Stromal cell of bone marrow (primary cell): Measurements from ENCODE around the gene TMBIM6.
A peak's percentile ranks its signal among the peaks of the same experiment; 100 is the strongest.
"Not testable (repeated sequence)": the region's sequence is repeated elsewhere in the genome, so short reads cannot be mapped to it uniquely, and the experiment has no call there.

Experiments used
- DNase-seq: peaks from one replicate; pipeline ENCODE4 v3.0.0-alpha.2; 2012; ENCODE audit warnings: low read depth

The TMBIM6 gene

GRCh38 chr12:49740930-49741881, at the start of gene TMBIM6:
Gene TMBIM6 (plus strand): TSS chr12:49741557. CDS start chr12:49752494, 10,937 bp downstream.
- DNase-seq = peak; percentile 100

- no peak for DNase-seq
These were observed 48.5 kb upstream of the TMBIM6 start for GRCh38 chr12:49692851-49693250.

- DNase-seq = no peak
These were observed 47.4 kb upstream of the TMBIM6 start for GRCh38 chr12:49693931-49694444.

GRCh38 chr12:49696723-49697122, 44.6 kb upstream of the TMBIM6 start:
- no peak for DNase-seq

- DNase-seq = no peak
These were observed 43.5 kb upstream of the TMBIM6 start for GRCh38 chr12:49697808-49698207.

GRCh38 chr12:49698619-49699545, 42.5 kb upstream of the TMBIM6 start:
- DNase-seq = no peak

GRCh38 chr12:49702009-49702408, 39.3 kb upstream of the TMBIM6 start:
- no peak for DNase-seq

GRCh38 chr12:49702676-49703215, 38.6 kb upstream of the TMBIM6 start:
- DNase-seq = no peak

- DNase-seq = peak; percentile 74
These were observed 37.7 kb upstream of the TMBIM6 start for GRCh38 chr12:49703647-49704137.

- DNase-seq = no peak
These were observed 35.8 kb upstream of the TMBIM6 start for GRCh38 chr12:49705479-49706134.

- DNase-seq = no peak
These were observed 34.8 kb upstream of the TMBIM6 start for GRCh38 chr12:49706351-49707127.

GRCh38 chr12:49707128-49707811, 34.1 kb upstream of the TMBIM6 start, which contains the start of gene FMNL3:
Gene FMNL3 (minus strand): TSS chr12:49707405. CDS start chr12:49707180, 225 bp downstream.
- peak; percentile 92 for DNase-seq

- DNase-seq = no peak
These were observed 33.6 kb upstream of the TMBIM6 start for GRCh38 chr12:49707812-49708147.

- DNase-seq = no peak
These were observed 32.5 kb upstream of the TMBIM6 start for GRCh38 chr12:49708851-49709250.

GRCh38 chr12:49713952-49714351, 27.4 kb upstream of the TMBIM6 start:
- DNase-seq = not testable (repeated sequence)

GRCh38 chr12:49716553-49716952, 24.8 kb upstream of the TMBIM6 start:
- no peak for DNase-seq

- DNase-seq = not testable (repeated sequence)
These were observed 23.6 kb upstream of the TMBIM6 start for GRCh38 chr12:49717800-49718199.

GRCh38 chr12:49720214-49720613, 21.1 kb upstream of the TMBIM6 start:
- DNase-seq = no peak

GRCh38 chr12:49721355-49721754, 20.0 kb upstream of the TMBIM6 start:
- DNase-seq = not testable (repeated sequence)

- no peak for DNase-seq
These were observed 12.9 kb upstream of the TMBIM6 start for GRCh38 chr12:49728446-49728845.
